ENCODE measurements around the gene MAP6. TPM values are rescaled to one million over a fixed set of nuclear protein-coding genes. Genes with fewer than 3 reads are reported as not detected.

Gene MAP6
- total and polyA plus RNA-seq, 2 of the 13 experiments (the other 11 are each of a cell fraction or from before 2014, with no cell fraction given): 0.04 TPM; not detected in 1

GRCh38 chr11:75582506-75582894 lies 86.3 kb downstream of the MAP6 start:
- intact Hi-C loops (cut with micrococcal nuclease; ENCODE audit: unreplicated experiment) (no loop called here), in situ Hi-C loops (cut with HindIII; ENCODE audit: extremely low pct_ligation_motif_present, low pct_unique_long_range_greater_than_20kb) (no loop called here)
- H3K9me3 ChIP-seq (ENCODE audit: low read length): no peaks in the 10 kb centered on the region
- FAIRE-seq: no peak
- H3K4me1 ChIP-seq (ENCODE audit: insufficient read depth, low read length): peaks cover 17% of the 10 kb centered on the region
- no peak overlapping the region for H2AFZ ChIP-seq (ENCODE audit: low read length)
- H3K4me2 ChIP-seq (ENCODE audit: low read depth, low read length): no peak overlapping the region
- ATAC-seq: no peak
- WGBS (ENCODE audit: low lambda C conversion rate): 16% methylated on average over 4 of the region's 4 CpGs
- no peak overlapping the region for H3K4me3 ChIP-seq (replicated peaks in 1 of 3; ENCODE audit: insufficient read depth in 1 of 3, low read depth in 2 of 3, low read length in 3 of 3)
- H3K9ac ChIP-seq (ENCODE audit: insufficient read depth, low read depth, low read length): no peak overlapping the region
- DNase-seq (ENCODE audit: low spot score): no peak
- no peaks in the 10 kb centered on the region for H3K79me2 ChIP-seq (ENCODE audit: insufficient read depth, low read length)
- no peaks in the 10 kb centered on the region for H3K36me3 ChIP-seq (replicated peaks in 1 of 2; ENCODE audit: control insufficient read depth in 1 of 2, insufficient read depth in 2 of 2, low read length in 2 of 2)
- TF ChIP-seq ZNF44 (CRISPR knock-in tag; IDR thresholded peaks at IDR 0.05) (no peak), NR2F6 (IDR thresholded peaks at IDR 0.05) (no peak), NR2F6 (CRISPR knock-in tag; IDR thresholded peaks at IDR 0.05) (no peak), MED1 (CRISPR knock-in tag; IDR thresholded peaks at IDR 0.05) (no peak), ZNF619 (CRISPR knock-in tag; IDR thresholded peaks at IDR 0.05) (no peak), HMGXB3 (CRISPR knock-in tag; IDR thresholded peaks at IDR 0.05; ENCODE audit: borderline replicate concordance) (no peak), SATB2 (CRISPR knock-in tag; IDR thresholded peaks at IDR 0.05) (no peak), ZNF788 (CRISPR knock-in tag; IDR thresholded peaks at IDR 0.05; ENCODE audit: borderline replicate concordance) (no peak), ZC3H13 (CRISPR knock-in tag; IDR thresholded peaks at IDR 0.05) (no peak), PPARG (CRISPR knock-in tag; conservative IDR thresholded peaks at IDR 0.05) (no peak), ZNF251 (CRISPR knock-in tag; IDR thresholded peaks at IDR 0.05) (no peak), MXD3 (CRISPR knock-in tag; IDR thresholded peaks at IDR 0.05) (no peak), ZSCAN31 (CRISPR knock-in tag; IDR thresholded peaks at IDR 0.05; ENCODE audit: low read depth) (no peak), TCF12 (IDR thresholded peaks at IDR 0.05) (no peak), TCF12 (CRISPR knock-in tag; IDR thresholded peaks at IDR 0.05) (no peak), ZNF577 (CRISPR knock-in tag; IDR thresholded peaks at IDR 0.05; ENCODE audit: borderline replicate concordance, low read depth) (no peak), TBL1XR1 (IDR thresholded peaks at IDR 0.05; ENCODE audit: borderline replicate concordance, low read length, partially characterized antibody) (no peak), KDM5A (IDR thresholded peaks at IDR 0.05; ENCODE audit: borderline replicate concordance, low read length) (no peak), DPF2 (CRISPR knock-in tag; IDR thresholded peaks at IDR 0.05; ENCODE audit: borderline replicate concordance, low read depth) (no peak), ZSCAN22 (CRISPR knock-in tag; IDR thresholded peaks at IDR 0.05) (no peak), ARNTL (CRISPR knock-in tag; IDR thresholded peaks at IDR 0.05) (no peak), ZNF550 (CRISPR knock-in tag; IDR thresholded peaks at IDR 0.05; ENCODE audit: borderline replicate concordance) (no peak)
- no peaks in the 10 kb centered on the region for H4K20me1 ChIP-seq (ENCODE audit: insufficient read depth, low read length)
- H3K27me3 ChIP-seq (ENCODE audit: control insufficient read depth in 1 of 2, insufficient read depth in 2 of 2, low read length in 2 of 2): peaks cover 0 to 10% of the 10 kb centered on the region in 2 experiments; a peak in 3 of 5 replicates
- no peak overlapping the region for H3K27ac ChIP-seq (ENCODE audit: extremely low read length, insufficient read depth, low read length)
- ChIA-PET POLR2A (no interaction called here), CTCF (ENCODE audit: low intra/inter-chr PET ratio, low total read pairs) (no interaction called here)
- BruUV-seq (replicated peaks): no TSS peak
